ENCODE measurements around the gene ALDH4A1.

Gene ALDH4A1

DNA sequence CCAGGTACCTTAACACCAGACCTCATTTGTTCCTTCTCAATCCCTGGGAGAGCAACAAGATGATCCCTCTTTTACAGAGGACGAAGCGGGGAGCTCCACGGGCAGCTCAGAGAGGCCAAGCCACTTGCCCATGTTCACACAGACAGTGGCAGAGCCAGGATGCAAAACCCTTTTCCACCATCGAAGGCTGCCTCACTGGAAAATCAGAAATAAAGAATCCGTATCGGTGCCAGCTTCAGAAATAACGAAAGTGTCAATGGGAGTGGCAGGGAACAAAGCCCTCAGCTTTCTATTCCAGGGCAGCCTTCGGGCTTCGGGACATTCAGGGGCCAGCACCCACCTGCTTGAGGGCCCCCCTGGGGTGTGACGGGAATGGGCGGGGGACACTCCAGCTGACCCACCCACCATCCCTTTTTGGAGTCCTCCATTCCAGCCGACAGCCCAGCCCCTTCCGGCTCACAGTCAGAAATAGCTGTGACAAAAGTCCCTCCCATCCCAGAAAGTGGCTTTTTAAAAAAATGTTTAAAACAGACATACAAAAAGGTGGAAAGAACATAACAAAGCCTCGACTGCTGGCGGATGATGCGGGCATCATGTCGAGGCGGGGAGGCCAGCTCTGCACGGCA, 48.2 kb upstream of the ALDH4A1 start:
- Histone ChIP-seq H3K4me3 (ENCODE audit: low read length) (no peak overlapping the region), H3K27me3 (ENCODE audit: low read depth, low read length) (no peaks in the 10 kb centered on the region), H3K36me3 (replicated peaks; ENCODE audit: low read depth, low read length) (no peaks in the 10 kb centered on the region), H3K4me1 (ENCODE audit: low read length) (peaks cover 20% of the 10 kb centered on the region), H3K27ac (ENCODE audit: low read length) (no peak overlapping the region), H3K9me3 (ENCODE audit: insufficient read depth, low read length) (no peaks in the 10 kb centered on the region), H2AFZ (ENCODE audit: low read depth, low read length) (no peak overlapping the region), H3K9ac (ENCODE audit: low read length) (no peak overlapping the region), H3K79me2 (ENCODE audit: low read length) (no peaks in the 10 kb centered on the region), H3K4me2 (ENCODE audit: low read length) (no peak overlapping the region), H4K20me1 (ENCODE audit: insufficient read depth, low read length) (no peaks in the 10 kb centered on the region)
- no peak for TF ChIP-seq EZH2phosphoT487 (IDR thresholded peaks at IDR 0.05; ENCODE audit: low read depth)
- TF ChIP-seq, protein P1, sequence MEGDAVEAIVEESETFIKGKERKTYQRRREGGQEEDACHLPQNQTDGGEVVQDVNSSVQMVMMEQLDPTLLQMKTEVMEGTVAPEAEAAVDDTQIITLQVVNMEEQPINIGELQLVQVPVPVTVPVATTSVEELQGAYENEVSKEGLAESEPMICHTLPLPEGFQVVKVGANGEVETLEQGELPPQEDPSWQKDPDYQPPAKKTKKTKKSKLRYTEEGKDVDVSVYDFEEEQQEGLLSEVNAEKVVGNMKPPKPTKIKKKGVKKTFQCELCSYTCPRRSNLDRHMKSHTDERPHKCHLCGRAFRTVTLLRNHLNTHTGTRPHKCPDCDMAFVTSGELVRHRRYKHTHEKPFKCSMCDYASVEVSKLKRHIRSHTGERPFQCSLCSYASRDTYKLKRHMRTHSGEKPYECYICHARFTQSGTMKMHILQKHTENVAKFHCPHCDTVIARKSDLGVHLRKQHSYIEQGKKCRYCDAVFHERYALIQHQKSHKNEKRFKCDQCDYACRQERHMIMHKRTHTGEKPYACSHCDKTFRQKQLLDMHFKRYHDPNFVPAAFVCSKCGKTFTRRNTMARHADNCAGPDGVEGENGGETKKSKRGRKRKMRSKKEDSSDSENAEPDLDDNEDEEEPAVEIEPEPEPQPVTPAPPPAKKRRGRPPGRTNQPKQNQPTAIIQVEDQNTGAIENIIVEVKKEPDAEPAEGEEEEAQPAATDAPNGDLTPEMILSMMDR (IDR thresholded peaks at IDR 0.05; ENCODE audit: low read depth, low read length) = no peak

- Histone ChIP-seq H3K9ac (ENCODE audit: low read length) (no peak overlapping the region), H3K27ac (ENCODE audit: low read length) (no peak overlapping the region), H3K27me3 (ENCODE audit: low read depth, low read length) (no peaks in the 10 kb centered on the region), H4K20me1 (ENCODE audit: insufficient read depth, low read length) (no peaks in the 10 kb centered on the region), H3K9me3 (ENCODE audit: insufficient read depth, low read length) (no peaks in the 10 kb centered on the region), H2AFZ (ENCODE audit: low read depth, low read length) (no peak overlapping the region), H3K79me2 (ENCODE audit: low read length) (no peaks in the 10 kb centered on the region), H3K36me3 (replicated peaks; ENCODE audit: low read depth, low read length) (no peaks in the 10 kb centered on the region), H3K4me2 (ENCODE audit: low read length) (no peak overlapping the region), H3K4me1 (ENCODE audit: low read length) (peaks cover 20% of the 10 kb centered on the region), H3K4me3 (ENCODE audit: low read length) (no peak overlapping the region)
- TF ChIP-seq, protein P1 (IDR thresholded peaks at IDR 0.05; ENCODE audit: low read depth, low read length) = no peak
- no peak for TF ChIP-seq EZH2phosphoT487 (IDR thresholded peaks at IDR 0.05; ENCODE audit: low read depth)
These were observed 47.5 kb upstream of the ALDH4A1 start for GRCh38 chr1:18949686-18950400.

DNA sequence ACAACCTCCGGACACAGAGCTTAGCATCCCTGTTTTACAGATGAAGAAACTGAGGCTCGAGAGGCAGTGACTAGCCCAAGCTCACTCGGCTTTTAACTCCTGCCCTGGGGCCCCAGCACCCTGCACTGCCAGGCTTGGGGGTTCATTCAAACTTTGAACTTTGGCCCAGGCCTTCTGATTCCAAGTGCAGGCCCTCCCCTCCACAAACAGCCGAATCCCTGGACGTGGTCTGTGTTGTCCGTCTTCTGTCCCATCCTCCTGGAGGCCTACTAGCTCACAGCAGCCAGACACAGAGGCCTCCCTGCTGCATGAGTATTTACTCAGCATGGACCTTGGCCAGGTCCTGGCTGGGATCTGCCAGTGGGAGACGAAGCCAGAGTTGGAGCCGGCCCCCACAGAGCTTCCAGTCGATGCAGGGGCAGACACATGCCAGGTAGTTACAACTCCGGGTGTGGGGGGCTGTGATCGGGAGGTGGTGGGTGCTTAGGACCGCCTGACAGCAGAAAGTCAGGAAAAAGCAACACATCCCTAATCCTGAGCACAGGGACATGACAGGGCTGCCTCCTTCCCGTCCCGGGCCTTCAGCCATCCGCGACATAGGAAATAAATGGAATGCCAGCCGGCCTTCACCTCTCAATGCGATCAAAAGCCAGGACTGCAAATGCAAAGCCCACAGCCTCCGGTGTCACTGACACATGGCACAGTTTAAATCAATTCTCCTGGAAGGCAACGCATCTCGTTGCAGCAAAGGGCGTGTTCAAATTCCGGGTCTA, 46.7 kb upstream of the ALDH4A1 start:
- Histone ChIP-seq H3K4me3 (ENCODE audit: low read length) (no peak overlapping the region), H3K4me1 (ENCODE audit: low read length) (peaks cover 20% of the 10 kb centered on the region), H3K9ac (ENCODE audit: low read length) (no peak overlapping the region), H3K27me3 (ENCODE audit: low read depth, low read length) (no peaks in the 10 kb centered on the region), H4K20me1 (ENCODE audit: insufficient read depth, low read length) (no peaks in the 10 kb centered on the region), H3K27ac (ENCODE audit: low read length) (no peak overlapping the region), H3K79me2 (ENCODE audit: low read length) (no peaks in the 10 kb centered on the region), H3K36me3 (replicated peaks; ENCODE audit: low read depth, low read length) (no peaks in the 10 kb centered on the region), H2AFZ (ENCODE audit: low read depth, low read length) (no peak overlapping the region), H3K9me3 (ENCODE audit: insufficient read depth, low read length) (no peaks in the 10 kb centered on the region), H3K4me2 (ENCODE audit: low read length) (no peak overlapping the region)
- TF ChIP-seq, protein P1 (IDR thresholded peaks at IDR 0.05; ENCODE audit: low read depth, low read length) = no peak
- TF ChIP-seq EZH2phosphoT487 (IDR thresholded peaks at IDR 0.05; ENCODE audit: low read depth) = no peak
